ENCODE results near the gene CLDN15.
"Not testable (repeated sequence)": the region's sequence is repeated elsewhere in the genome, so short reads cannot be mapped to it uniquely, and the experiment has no call there.

DNA sequence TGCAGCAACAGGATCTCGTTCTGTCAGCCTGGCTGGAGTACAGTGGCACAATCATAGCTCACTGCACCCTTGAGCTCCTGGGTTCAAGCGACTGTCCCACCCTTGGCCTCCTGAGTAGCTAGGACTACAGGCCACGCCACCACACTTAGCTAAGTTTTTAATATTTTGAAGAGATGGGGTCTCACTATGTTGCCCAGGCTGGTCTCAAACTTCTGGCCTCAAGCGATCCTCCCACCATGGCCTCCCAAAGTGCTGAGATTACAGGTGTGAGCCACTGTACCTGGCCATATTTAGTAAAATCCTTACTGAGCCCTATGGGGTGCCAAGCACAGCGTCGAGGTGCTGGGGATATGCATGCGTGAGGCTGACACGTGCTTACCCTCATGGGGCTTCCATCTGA, 43.3 kb upstream of the CLDN15 start:
- TF ChIP-seq, protein P1, sequence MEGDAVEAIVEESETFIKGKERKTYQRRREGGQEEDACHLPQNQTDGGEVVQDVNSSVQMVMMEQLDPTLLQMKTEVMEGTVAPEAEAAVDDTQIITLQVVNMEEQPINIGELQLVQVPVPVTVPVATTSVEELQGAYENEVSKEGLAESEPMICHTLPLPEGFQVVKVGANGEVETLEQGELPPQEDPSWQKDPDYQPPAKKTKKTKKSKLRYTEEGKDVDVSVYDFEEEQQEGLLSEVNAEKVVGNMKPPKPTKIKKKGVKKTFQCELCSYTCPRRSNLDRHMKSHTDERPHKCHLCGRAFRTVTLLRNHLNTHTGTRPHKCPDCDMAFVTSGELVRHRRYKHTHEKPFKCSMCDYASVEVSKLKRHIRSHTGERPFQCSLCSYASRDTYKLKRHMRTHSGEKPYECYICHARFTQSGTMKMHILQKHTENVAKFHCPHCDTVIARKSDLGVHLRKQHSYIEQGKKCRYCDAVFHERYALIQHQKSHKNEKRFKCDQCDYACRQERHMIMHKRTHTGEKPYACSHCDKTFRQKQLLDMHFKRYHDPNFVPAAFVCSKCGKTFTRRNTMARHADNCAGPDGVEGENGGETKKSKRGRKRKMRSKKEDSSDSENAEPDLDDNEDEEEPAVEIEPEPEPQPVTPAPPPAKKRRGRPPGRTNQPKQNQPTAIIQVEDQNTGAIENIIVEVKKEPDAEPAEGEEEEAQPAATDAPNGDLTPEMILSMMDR (IDR thresholded peaks at IDR 0.05): not testable (repeated sequence)
- not testable (repeated sequence) for TF ChIP-seq POLR2A (IDR thresholded peaks at IDR 0.05)

All from testis (tissue), 2 donors.